GM18505 (cell line): ENCODE measurements around the gene C5AR2.
"Not testable (repeated sequence)": the region's sequence is repeated elsewhere in the genome, so short reads cannot be mapped to it uniquely, and the experiment has no call there.

ENCODE experiments used
- ATAC-seq: cut with Tn5 transposase; IDR thresholded peaks from one replicate; pipeline ENCODE4 v1.9.1; 2021; ENCODE audit not compliant: unreplicated experiment
- POLR2A ChIP-seq: IDR thresholded peaks from 4 replicates; pipeline ENCODE4 v1.6.1; 2011; ENCODE audit warnings: borderline replicate concordance; ENCODE audit not compliant: insufficient read depth, insufficient read length; ENCODE audit errors: extremely low read depth

The C5AR2 gene

GRCh38 chr19:47357788-47358680 is 26.1 kb downstream of the C5AR2 start:
- no peak for ATAC-seq
- TF ChIP-seq POLR2A: no peak

- ATAC-seq: no peak
- no peak for TF ChIP-seq POLR2A
Measured at GRCh38 chr19:47358936-47359335, 27.0 kb downstream of the C5AR2 start.

GRCh38 chr19:47362321-47362720 is 30.3 kb downstream of the C5AR2 start:
- ATAC-seq: no peak
- no peak for TF ChIP-seq POLR2A

- no peak for TF ChIP-seq POLR2A
- ATAC-seq: no peak
Measured at GRCh38 chr19:47363758-47364531, 32.0 kb downstream of the C5AR2 start.

- not testable (repeated sequence) for ATAC-seq
Measured at GRCh38 chr19:47365455-47365854, 33.5 kb downstream of the C5AR2 start.

- TF ChIP-seq POLR2A: no peak
- ATAC-seq: no peak
Measured at GRCh38 chr19:47370045-47370611, 38.2 kb downstream of the C5AR2 start.

- no peak for TF ChIP-seq POLR2A
- ATAC-seq: no peak
Measured at GRCh38 chr19:47371261-47371660, 39.3 kb downstream of the C5AR2 start.

- ATAC-seq: no peak
- TF ChIP-seq POLR2A: no peak
Measured at GRCh38 chr19:47372603-47373002, 40.6 kb downstream of the C5AR2 start.

GRCh38 chr19:47373246-47374240 is 41.6 kb downstream of the C5AR2 start:
- ATAC-seq: no peak
- no peak for TF ChIP-seq POLR2A

GRCh38 chr19:47374876-47375693 is 43.1 kb downstream of the C5AR2 start:
- no peak for ATAC-seq
- TF ChIP-seq POLR2A: no peak

- ATAC-seq: no peak
- TF ChIP-seq POLR2A: no peak
Measured at GRCh38 chr19:47375694-47376588, 44.0 kb downstream of the C5AR2 start.
